T47D (cell line): Measurements from ENCODE around the gene IRAK2.
A peak's percentile ranks its signal among the peaks of the same experiment; 100 is the strongest.

ENCODE experiments used
- DNase-seq, 2 experiments: peaks; one replicate each; pipeline versions ENCODE4 v3.0.0 to v3.0.0-alpha.2; 2011 to 2012; ENCODE audit warnings: low read depth in 1 of 2, low spot score in 1 of 2
- JUND ChIP-seq: IDR thresholded peaks from 2 replicates; pipeline ENCODE4 v1.6.1; 2012; ENCODE audit warnings: low read depth
- in situ Hi-C: cut with HindIII; loops from 2 replicates; pipeline ENCODE4 v1.10.0; 2016; ENCODE audit warnings: low sequenced_read_pairs, low pct_unique_long_range_greater_than_20kb

IRAK2 gene

DNA sequence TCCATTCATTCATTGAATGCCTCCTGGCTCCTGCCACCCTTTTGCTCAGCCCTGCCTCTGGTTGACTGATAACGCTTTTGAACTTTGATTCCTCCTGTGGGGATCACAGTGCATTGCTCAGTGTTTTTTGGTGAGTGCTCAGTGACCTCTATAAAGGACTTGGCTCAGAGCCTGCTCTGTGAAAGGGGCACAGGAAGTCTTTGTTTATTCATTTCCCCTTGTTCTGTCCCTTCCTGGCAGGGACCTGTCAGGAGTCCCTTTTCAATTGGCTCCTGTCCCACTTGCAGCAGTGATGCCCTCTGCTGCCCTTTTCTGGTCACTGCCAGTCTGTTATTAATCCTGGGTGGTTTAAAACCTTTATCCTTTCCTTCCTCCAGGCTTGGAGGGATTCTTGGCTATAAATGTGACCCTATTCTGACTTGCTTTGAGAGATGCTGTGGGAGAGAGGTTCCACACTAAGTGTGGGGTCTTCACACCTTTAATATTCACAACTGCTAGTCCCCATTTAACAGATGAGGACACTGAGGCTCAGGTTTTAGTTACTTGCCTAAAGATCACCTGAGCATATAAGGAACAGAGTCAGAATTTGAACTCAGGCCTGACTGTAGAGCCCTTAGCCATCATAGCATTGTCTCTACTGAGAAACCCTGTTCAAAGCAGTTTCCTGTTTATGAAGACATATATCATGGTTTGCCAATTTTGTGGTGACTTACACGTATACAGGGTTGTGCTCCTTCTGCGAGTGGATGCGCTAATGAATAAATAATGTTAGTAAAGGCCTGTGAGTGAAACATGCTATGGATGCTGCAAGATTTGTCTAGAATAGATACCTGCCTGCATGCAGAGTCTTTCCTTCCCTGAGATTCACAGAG, 60.3 kb downstream of the IRAK2 start:
- DNase-seq = peak; percentile 70 to 80
- no peak for TF ChIP-seq JUND
- in situ Hi-C loops = no loop called here

DNA sequence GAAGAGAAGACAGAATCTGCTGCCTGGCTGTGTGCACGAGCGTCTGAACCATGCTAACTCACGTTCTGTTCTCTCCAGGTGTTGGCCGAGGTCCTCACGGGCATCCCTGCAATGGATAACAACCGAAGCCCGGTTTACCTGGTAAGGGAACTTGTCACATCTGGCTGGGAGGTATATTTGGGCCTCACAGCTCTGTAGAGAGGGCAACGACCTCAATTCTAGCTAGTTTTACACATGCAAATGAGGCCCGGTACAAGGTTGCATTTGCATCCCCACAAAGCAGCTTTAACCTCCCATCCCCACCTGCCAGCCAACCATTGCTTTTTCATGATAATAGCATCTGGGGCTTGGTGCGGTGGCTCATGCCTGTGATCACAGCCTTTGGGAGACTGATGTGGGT, 61.6 kb downstream of the IRAK2 start:
- in situ Hi-C loops = no loop called here
- no peak for DNase-seq
- TF ChIP-seq JUND = no peak

DNA sequence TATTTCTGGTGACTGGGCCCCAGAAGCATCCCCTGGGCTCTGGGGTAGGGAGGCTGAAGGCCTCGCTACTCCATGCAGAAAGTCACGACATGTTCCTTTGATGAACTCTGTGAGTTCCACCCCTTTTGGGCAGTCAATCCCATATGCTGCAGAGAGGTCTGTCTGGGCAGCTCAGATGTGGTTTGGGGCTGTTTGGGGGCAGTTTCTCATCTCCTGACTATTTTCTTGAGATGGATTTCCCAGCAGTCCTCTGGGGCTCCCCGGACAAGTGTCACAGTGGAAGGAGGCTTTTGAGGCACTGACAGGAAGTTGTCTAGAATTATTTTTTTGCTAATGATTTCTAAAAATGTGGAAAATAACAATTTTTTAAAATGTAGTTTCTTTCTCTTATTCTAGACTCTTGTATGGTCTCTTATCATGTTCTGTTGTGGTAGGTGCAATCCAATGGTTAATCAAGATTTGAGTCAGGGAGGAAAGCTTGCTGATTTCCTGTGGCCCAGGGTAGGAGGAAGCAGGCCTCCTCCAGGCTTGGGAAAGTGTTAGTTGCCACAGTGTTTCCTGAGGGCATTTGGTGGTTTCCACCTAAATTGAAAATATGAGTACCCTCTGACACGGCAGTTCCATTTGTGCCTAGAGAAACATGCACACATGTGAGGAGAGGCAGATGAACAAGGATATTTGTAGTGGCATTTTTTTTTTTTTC, 63.7 kb downstream of the IRAK2 start:
- no peak for DNase-seq
- in situ Hi-C loops = no loop called here
- no peak for TF ChIP-seq JUND

DNA sequence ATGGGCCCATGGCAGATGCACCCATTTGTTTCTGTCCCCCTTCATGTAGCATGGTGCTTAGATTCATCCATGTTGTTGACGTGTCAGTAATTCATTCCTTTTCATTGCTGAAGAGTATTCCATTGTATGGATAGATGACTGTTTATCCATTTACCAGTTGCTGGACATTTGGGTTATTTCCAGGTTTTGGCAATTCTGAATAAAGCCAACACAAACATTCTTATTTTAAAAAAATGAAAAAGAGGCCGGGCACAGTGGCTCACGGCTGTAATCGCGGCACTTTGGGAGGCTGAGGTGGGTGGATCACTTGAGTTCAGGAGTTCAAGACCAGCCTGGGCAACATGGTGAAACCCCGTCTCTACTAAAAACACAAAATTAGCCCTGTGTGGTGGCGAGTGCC, 64.9 kb downstream of the IRAK2 start:
- in situ Hi-C loops = no loop called here
- no peak for TF ChIP-seq JUND
- no peak for DNase-seq

DNA sequence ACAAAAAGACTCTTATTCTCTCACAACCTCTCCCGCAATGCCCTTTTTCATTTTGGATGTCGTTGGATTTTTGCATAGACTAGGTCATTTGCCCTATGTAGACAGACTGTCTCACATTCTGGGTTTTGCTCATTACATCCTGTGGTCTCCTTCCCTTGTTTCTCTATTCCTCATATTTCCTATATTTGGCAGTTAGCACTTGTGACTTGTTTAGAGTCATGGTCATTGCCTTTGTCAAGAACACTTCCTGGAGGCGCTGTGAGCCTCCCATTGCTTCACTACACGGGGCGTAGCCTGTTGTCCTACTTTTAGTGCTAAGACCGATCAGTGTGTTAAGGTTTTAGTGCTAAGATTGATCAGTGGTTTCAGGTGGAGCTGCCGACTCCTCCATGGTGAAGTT, 67.4 kb downstream of the IRAK2 start:
- no peak for TF ChIP-seq JUND
- in situ Hi-C loops = no loop called here
- DNase-seq = no peak

DNA sequence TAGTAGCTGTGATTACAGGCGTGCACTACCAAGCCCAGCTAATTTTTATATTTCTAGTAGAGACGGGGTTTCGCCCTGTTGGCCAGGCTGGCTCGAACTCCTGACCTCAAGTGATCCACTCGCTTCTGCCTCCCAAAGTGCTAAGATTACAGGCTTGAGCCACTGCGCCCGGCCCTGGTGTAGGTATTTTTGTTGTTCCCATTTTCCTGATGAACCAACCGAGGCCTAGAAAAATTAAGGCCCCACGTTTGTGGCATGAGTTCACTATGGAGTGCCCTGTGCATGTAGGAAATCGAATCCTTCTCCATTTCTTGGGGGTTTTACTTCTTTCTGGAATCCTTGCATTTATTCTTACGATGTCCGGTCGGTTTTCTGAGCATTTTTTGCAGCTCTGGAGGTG, 69.3 kb downstream of the IRAK2 start:
- no peak for TF ChIP-seq JUND
- in situ Hi-C loops = no loop called here
- DNase-seq = no peak

DNA sequence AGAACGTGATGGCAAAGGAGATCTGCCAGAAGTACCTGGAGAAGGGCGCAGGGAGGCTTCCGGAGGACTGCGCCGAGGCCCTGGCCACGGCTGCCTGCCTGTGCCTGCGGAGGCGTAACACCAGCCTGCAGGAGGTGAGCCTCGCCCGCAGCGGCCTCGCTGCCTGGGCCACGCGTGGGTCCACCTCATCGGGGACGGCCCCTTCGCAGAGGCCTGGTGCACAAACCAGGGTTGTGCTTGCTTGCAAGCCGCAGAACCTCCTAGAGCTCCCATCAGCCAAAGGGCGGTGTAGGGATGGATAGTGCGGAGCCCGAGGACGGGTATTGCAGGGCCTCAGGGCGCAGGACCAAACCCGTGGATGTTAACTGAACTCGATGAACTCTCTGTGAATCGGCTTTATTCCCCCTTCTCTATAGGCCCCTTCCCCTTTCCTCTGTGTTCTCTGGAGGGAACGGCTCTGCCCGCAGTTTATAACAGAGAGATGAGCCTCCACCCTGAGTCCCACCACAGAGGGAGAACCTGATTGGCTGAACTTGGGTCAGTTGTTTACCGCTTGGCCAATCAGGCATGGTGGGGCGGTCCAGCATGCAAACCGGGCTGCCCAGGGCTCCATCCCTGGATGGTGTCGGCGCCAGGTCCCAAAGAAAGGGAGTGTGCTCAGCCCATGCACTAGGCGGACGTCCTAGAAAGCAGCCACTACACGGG, 70.0 kb downstream of the IRAK2 start:
- DNase-seq = peak in 1 of 2 experiments; percentile 22

DNA sequence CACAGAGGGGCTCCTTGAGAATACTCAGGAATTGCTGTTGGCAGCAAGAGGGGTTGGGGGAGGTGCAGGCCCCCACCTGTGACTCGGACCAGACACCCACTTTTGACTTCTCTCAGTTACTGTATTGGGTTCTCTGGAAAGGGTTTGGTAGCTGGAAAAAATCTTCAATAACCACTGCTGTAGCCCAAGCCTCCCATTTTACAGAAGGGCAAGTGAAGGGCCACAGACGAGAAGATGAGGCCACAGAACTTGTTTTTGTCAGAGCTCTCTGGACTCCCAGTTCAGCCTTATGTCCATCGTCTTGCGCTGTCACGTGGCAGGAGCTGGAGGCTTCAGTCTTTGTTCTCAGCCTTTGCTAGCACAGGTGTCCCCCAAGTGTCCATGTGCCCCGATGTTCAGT, 70.8 kb downstream of the IRAK2 start:
- DNase-seq = no peak
- no peak for TF ChIP-seq JUND
- in situ Hi-C loops = no loop called here

More for the DNA sequence above, 70.0 kb downstream of the IRAK2 start:
- no peak for TF ChIP-seq JUND
- in situ Hi-C loops = no loop called here

DNA sequence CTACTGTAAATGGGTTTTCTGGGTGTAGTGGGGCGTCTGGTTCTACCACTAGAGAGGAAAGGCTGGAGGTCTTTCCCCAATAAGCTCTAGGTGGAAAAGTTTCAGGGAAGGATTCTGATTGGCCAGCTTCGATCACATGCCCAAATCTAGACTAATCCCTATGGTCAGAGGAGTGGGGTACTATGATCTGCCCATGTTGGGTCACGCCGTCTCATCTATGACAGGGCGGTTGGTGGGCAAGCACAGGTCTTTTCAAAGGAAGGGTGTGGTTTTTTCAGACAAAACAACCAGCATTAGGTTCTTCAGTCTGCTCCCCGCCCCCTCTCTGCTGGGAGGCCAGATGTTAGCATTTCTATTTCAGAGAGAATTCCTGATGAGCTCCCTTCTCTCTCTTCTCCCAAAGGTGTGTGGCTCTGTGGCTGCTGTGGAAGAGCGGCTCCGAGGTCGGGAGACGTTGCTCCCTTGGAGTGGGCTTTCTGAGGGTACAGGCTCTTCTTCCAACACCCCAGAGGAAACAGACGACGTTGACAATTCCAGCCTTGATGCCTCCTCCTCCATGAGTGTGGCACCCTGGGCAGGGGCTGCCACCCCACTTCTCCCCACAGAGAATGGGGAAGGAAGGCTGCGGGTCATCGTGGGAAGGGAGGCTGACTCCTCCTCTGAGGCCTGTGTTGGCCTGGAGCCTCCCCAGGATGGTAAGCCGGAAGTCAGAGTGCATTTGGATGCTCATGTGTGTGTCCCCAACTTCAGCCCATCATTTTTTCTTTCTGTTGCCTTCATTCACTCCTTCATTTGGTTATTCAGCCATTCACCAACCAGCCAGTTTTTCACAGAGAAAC, 73.8 kb downstream of the IRAK2 start:
- in situ Hi-C loops = no loop called here
- DNase-seq = no peak
- no peak for TF ChIP-seq JUND

DNA sequence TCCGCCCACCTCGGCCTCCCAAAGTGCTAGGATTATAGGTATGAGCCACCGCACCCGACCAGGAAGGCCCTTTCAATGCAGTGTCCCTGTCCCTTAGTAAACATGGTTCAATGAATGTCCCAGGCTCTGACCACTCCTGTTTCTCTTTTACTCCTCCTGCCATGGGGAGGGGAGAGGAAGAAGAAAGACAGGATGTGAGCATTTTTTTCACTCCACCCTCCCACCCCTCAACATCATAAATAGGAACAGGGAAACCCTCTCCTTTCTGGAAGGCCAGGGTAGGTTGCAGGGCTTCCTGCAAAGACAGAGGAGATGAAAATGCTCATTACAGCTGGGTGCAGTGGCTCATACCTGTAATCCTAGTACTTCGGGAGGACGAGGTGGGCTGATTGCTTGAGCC, 76.1 kb downstream of the IRAK2 start:
- in situ Hi-C loops = no loop called here
- TF ChIP-seq JUND = no peak
- no peak for DNase-seq

DNA sequence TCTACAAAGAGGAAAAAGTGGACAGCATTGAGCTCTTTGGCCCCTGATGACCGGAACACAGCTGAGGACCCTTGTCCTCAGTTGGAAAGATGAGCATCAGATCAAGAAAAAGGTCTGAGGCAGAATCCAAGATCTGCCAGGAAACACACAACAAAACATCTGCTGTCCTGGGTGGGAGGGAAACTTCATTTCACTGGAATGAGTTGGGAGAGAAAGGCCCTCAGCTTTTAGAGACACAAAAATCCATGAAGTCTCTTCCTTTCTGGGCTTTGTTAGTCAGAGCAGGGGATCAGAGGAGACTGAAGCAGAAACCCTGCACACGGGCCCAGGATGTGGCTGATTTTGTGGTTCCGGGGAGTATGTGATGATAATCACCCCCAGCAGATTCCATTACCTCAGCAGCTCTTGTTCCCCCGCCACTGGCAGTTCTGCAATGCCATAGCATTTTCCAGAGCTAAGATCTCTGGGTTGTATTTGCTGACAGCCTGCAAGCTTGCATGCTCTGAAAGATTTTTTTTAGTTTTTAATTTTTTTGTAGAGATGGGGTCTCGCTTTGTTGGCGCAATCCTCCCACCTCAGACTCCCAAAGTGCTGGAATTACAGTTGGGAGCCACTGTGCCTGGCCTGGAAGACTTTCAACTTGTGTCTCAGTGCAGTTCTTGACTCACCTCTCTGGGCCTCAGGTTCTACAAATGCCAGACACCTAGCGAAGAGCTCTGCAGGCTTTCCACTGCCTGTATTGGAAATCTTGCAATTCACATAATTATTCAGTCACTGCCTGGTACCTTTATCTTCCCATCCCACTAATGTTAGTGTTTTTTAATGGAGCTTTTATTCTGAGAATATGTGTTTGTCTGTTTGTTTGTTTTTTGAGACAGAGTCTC, 77.7 kb downstream of the IRAK2 start:
- TF ChIP-seq JUND = no peak
- in situ Hi-C loops = no loop called here
- no peak for DNase-seq
